Thyroid gland (tissue), 4 donors: Measurements from ENCODE around the gene MICAL3. TPM values are rescaled to one million over a fixed set of nuclear protein-coding genes. Genes with fewer than 3 reads are reported as not detected.
A peak's percentile ranks its signal among the peaks of the same experiment; 100 is the strongest.
"Not testable (repeated sequence)": the region's sequence is repeated elsewhere in the genome, so short reads cannot be mapped to it uniquely, and the experiment has no call there.

Experiments used
- DNase-seq, 2 donors: peaks; one replicate each; pipeline ENCODE4 v3.0.0-alpha.2; 2019
- H3K27ac ChIP-seq, 3 donors: fragments of 200-600 bp; sonication (generic); 1 replicate in 2 of 3; 2 replicates in 1 of 3; pipeline ENCODE4 v1.5.1; 2016 to 2019; ENCODE audit warnings: mild to moderate bottlenecking in 1 of 3, moderate library complexity in 1 of 3
- H3K27me3 ChIP-seq: fragments of 200-600 bp; sonication (generic); one replicate; pipeline ENCODE4 v1.5.1; 2019
- H3K36me3 ChIP-seq, 2 donors: fragments of 200-600 bp; sonication (generic); one replicate each; pipeline ENCODE4 v1.5.1; 2016 to 2019
- H3K4me1 ChIP-seq, 2 donors: fragments of 200-600 bp; sonication (generic); one replicate each; pipeline ENCODE4 v1.5.1; 2017 to 2019
- H3K4me3 ChIP-seq, 3 donors: fragments of 200-600 bp; sonication (generic); replicated peaks in 1 of 3; 1 replicate in 2 of 3; 2 replicates in 1 of 3; pipeline ENCODE4 v1.5.1; 2016; ENCODE audit warnings: mild to moderate bottlenecking in 1 of 3
- H3K9me3 ChIP-seq: fragments of 200-600 bp; sonication (generic); one replicate; pipeline ENCODE4 v1.5.1; 2017
- POLR2A ChIP-seq, 2 donors: fragments of 450-650 bp; IDR thresholded peaks; one replicate each; pipeline ENCODE4 v1.6.1; 2017; ENCODE audit warnings: antibody characterized with exemption in 2 of 2, mild to moderate bottlenecking in 2 of 2, moderate library complexity in 1 of 2
- WGBS, 2 donors: methylation state at CpG; one replicate each; pipeline ENCODE4 v1.1.5; 2017; 5-methylcytosine and 5-hydroxymethylcytosine counted together
- intact Hi-C: fragments of 100-400 bp; cut with DNase I; formaldehyde crosslinking; loops from one replicate; pipeline ENCODE4 v1.15.1; 2023
- total RNA-seq, 4 donors: library from RNA; depleted of rRNA; stranded (reverse); fragments of >200 nt; gene quantifications; one replicate each; pipeline ENCODE4 v1.2.3, GENCODE V29; 2016
- TF ChIP-seq, protein P1 (sequence below), 6 experiments: fragments of 200-600 bp in 3 of 6; fragments of 450-650 bp in 3 of 6; sonication (generic) in 3 of 6; IDR thresholded peaks; one replicate each; pipeline ENCODE4 v1.5.1; 2016 to 2019; ENCODE audit warnings: antibody characterized with exemption in 6 of 6, mild to moderate bottlenecking in 2 of 6, inconsistent platforms in 1 of 6, moderate library complexity in 1 of 6

MICAL3 gene
- total RNA-seq, 4 donors from 2014 or later, result 31.8 to 53.8 (median 43.6) TPM

DNA sequence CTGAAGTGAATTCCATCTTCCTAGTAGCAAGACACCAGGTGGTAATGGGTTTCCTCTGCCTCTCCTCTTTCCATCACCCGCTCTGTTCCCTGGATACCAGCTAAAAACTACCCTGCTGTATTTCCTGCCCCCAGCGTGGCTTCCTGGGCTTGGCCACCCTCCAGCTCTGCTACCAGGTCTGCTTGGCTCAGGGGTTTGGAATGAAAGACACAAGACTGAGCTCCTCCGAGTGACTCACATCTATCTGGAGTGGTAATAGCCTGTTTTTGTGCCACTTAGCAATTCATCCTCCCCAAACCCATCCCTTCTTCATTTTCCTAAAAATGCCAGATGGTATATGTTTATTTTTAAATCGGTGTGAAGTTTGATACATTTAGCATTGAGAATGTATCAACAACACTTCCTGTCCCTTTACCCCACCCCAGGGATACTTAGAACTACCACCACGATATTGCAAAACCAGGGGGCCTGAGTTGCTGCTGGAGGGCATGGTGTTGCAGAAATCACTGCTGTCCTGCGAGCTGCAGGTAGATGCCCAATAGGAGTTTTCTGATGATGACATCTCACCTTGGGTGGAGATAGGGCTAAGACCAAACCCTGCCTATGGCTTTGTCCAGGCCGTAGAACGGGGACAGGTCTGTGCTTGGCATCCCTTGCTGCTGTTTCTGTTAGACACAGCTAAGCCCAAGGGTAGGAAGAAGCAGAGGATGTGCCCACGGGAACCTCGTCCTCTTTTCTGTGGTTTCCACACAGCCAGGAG, 7.5 kb upstream of the MICAL3 start:
- H3K36me3 ChIP-seq, result no peaks in the 10 kb centered on the region
- no peaks in the 10 kb centered on the region for H3K4me1 ChIP-seq
- peak in 1 of 2 donors; percentile 13 for DNase-seq
- 81 to 83% methylated on average over 10 of the region's 10 CpGs for WGBS, 2 donors
- TF ChIP-seq, protein P1, sequence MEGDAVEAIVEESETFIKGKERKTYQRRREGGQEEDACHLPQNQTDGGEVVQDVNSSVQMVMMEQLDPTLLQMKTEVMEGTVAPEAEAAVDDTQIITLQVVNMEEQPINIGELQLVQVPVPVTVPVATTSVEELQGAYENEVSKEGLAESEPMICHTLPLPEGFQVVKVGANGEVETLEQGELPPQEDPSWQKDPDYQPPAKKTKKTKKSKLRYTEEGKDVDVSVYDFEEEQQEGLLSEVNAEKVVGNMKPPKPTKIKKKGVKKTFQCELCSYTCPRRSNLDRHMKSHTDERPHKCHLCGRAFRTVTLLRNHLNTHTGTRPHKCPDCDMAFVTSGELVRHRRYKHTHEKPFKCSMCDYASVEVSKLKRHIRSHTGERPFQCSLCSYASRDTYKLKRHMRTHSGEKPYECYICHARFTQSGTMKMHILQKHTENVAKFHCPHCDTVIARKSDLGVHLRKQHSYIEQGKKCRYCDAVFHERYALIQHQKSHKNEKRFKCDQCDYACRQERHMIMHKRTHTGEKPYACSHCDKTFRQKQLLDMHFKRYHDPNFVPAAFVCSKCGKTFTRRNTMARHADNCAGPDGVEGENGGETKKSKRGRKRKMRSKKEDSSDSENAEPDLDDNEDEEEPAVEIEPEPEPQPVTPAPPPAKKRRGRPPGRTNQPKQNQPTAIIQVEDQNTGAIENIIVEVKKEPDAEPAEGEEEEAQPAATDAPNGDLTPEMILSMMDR (IDR thresholded peaks at IDR 0.05), result no peak
- TF ChIP-seq POLR2A (IDR thresholded peaks at IDR 0.05), result no peak
- no peaks in the 10 kb centered on the region for H3K9me3 ChIP-seq
- H3K27me3 ChIP-seq, result no peaks in the 10 kb centered on the region
- no peak overlapping the region for H3K4me3 ChIP-seq
- intact Hi-C loops, result no loop called here
- H3K27ac ChIP-seq, result no peak overlapping the region

DNA sequence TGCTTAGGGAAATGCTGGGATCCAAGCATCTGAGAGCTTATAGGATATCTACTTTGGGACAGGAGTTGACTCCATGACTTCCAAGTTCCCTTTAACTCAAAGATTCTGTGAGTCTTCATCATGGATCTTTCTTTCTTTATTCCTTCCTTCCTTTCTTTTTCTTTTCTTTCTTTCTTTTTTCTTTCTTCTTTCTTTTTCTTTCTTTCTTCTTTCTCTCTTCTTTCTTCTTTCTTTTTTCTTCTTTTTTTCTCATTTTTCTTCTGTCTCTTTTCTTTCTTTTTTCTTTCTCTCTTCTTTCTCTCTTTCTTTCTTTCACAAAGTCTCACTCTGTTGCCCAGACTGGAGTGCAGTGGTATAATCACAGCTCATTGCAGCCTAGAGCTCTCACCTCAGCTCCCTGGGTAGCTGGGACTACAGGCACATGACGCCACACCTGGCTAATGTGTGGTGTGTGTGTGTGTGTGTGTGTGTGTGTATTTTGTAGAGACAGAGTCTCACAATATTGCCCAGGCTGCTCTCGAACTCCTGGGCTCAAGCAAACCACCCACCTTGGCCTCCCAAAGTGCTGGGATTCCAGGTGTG, 5.4 kb upstream of the MICAL3 start:
- WGBS, 2 donors, result 88 to 89% methylated on average over 2 of the region's 2 CpGs
- Histone ChIP-seq H3K9me3 (no peaks in the 10 kb centered on the region), H3K36me3 (no peaks in the 10 kb centered on the region), H3K4me3 (no peak overlapping the region), H3K27me3 (no peaks in the 10 kb centered on the region), H3K4me1 (peaks cover 3% of the 10 kb centered on the region in 2 donors), H3K27ac (no peak overlapping the region)
- intact Hi-C loops, result loop anchor here (10.0 kb wide), 1 partner anchor 45 kb away; the partner anchor contains the start of gene PEX26
- DNase-seq, result no peak
- TF ChIP-seq, protein P1 (IDR thresholded peaks at IDR 0.05), result no peak

DNA sequence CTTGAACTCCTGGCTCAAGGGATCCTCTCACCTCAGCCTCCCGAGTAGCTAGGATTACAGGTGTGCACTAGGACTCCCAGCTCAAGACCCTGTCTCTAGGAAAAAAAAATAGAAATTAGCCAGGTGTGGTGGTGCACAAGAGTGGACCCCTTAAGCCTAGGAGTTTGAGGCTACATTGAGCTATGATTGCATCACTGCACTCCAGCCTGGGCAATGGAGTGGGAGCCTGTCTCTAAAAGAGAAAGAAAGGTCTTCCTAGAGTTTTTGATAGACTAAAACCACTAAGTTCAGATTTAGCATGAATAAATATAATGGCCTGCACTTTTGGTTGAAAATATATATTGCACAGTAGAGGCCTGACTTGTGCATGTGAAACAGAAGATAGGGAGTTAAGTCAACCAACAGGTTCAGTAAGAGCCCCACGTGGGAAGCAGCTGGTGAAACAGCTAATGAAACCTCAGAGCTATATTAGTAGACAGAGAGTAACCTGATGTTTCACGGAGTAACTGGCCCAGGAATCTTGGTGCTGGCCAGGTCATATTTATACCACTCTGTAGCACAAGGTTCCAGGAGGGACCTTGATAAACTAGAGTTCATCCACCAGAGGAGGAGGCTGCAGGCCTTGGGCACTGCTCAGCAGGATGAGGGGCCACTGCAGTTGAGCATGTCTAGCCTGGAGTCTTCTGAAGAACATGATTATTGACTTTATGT, 4.6 kb upstream of the MICAL3 start:
- Histone ChIP-seq H3K27ac (no peak overlapping the region), H3K4me1 (peaks cover 5 to 9% of the 10 kb centered on the region in 2 donors), H3K27me3 (no peaks in the 10 kb centered on the region), H3K4me3 (no peak overlapping the region), H3K9me3 (no peaks in the 10 kb centered on the region), H3K36me3 (no peaks in the 10 kb centered on the region)
- no peak for DNase-seq
- 28 to 39% methylated on average over 3 of the region's 3 CpGs for WGBS, 2 donors
- intact Hi-C loops, result loop anchor here (10.0 kb wide), 1 partner anchor 46 kb away; the partner anchor contains the start of gene PEX26
- TF ChIP-seq, protein P1 (IDR thresholded peaks at IDR 0.05), result no peak
- no peak for TF ChIP-seq POLR2A (IDR thresholded peaks at IDR 0.05)

DNA sequence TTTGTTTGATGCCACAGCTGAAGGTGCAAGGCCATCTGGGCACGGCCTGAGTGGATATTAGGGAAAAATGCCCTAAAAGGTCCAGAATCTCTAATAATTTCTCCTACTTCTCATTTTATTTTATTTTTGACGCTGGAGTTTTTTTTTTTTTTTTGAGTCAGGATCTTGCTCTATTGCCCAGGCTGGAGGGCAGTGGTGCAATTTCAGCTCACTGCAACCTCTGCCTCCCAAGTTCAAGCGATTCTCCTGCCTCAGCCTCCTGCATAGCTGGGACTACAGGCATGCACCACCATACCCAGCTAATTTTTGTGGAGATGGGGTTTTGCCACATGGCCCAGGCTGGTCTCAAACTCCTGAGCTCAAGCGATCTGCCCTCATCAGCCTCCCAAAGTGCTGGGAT, 1.5 kb upstream of the MICAL3 start:
- H3K27ac ChIP-seq, H3K9me3 ChIP-seq, DNase-seq, H3K27me3 ChIP-seq, H3K36me3 ChIP-seq, H3K4me3 ChIP-seq: not testable (repeated sequence)
- peaks cover 8 to 17% of the 10 kb centered on the region in 2 donors for H3K4me1 ChIP-seq
- 94 to 95% methylated on average over 4 of the region's 4 CpGs for WGBS, 2 donors
- intact Hi-C loops, result loop anchor here (2.0 to 10.0 kb wide), 2 partner anchors 49 to 195 kb away; partner anchors contain the start of gene PEX26

DNA sequence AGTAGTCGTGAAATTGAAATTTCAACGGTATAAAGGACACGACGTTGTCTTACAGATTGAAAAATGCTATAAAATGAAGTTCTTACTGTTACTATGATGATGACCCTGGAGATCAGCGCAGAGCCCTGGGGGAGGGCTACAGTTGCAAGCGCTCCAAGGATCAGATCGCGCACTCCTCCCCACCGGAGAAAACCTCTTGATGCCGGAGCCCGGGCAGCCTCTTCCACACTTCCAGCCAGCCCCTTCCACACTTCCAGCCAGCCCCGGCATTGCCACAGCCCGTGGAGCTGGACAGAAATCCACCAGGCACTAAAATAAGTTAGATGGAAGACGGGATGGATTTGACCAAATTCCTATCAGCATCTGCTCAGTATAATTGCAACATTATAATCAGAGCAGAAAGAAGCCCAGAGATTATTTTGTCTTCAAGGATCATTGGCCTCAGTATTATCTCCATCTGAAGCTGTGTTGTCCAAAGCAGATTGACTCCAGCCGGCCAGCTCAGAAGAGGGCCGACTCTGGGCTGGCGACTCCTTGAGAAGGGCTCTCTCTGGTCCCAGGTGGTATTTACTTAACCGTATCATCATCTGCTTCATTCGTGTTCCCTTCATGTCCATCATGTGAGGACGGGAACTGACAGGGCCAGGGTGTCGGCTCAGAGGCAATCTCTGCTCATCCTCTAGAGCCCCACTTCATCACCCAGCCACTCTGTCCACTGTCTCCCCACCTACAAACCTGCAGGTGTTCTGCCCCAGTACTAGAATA, 777 bp upstream of the MICAL3 start:
- no peak for DNase-seq
- 42 to 54% methylated on average over 19 to 21 of the region's 21 CpGs for WGBS, 2 donors
- intact Hi-C loops, result loop anchor here (2.0 to 10.0 kb wide), 2 partner anchors 50 to 194 kb away; partner anchors contain the start of gene PEX26

More for the DNA sequence above, 777 bp upstream of the MICAL3 start:
- Histone ChIP-seq H3K4me1 (peaks cover 8 to 17% of the 10 kb centered on the region in 2 donors), H3K27me3 (no peaks in the 10 kb centered on the region), H3K36me3 (no peaks in the 10 kb centered on the region), H3K27ac (no peak overlapping the region), H3K9me3 (no peaks in the 10 kb centered on the region), H3K4me3 (no peak overlapping the region)
- TF ChIP-seq, protein P1 (IDR thresholded peaks at IDR 0.05), result no peak
- TF ChIP-seq POLR2A (IDR thresholded peaks at IDR 0.05), result no peak
